ENCODE results near the gene ATG4B. TPM values are rescaled to one million over a fixed set of nuclear protein-coding genes. Genes with fewer than 3 reads are reported as not detected.

ATG4B gene
- total RNA-seq, result 67.6 and 70.0 TPM in 2 replicates

DNA sequence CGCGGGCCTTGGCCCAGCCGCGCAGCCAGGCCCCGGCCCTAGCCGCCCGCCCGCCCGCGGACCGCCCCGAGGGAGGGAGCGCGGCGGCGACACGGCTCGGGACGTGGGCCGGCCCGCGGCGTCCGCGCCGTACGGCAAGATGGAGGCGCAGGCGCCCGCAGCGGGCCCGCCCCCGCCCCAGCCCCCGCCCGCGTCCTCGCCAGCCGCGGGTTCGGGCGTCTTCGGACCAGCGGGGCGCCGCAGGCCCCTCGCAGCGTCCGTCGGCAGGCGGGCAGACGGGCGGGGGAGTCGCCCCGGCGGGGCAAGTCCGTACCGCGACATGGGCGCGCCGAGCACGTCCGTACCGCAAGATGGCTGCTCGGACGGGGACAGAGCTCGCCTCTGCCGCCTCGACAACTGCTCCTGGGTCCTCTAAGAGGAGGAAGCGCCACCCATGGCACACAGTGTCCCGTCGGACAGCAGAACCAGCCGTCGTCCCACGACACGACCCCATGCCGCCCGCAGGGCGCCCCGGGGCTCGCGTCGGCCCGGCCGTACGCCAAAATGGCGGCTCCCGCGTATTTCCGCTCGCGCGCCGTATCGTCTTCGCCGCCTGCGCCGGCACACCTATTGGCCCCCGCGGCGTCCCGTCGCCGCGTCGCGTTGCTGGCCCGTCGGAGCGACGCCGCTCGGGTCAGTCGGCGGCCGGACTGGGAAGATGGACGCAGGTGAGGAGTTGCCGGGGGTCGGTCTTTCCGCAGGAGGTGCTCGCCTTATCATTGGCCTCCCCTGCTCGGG is at the start of gene ATG4B, which contains the start of gene THAP4:
Gene ATG4B, plus strand, starts transcription at position 676 of the 777 bp plus-strand sequence. Its CDS starts 22 bp downstream, at position 698.
Gene THAP4, minus strand, starts transcription at position 141 of the 777 bp plus-strand sequence. CDS start 141 bp downstream, outside the sequence.

DNA sequence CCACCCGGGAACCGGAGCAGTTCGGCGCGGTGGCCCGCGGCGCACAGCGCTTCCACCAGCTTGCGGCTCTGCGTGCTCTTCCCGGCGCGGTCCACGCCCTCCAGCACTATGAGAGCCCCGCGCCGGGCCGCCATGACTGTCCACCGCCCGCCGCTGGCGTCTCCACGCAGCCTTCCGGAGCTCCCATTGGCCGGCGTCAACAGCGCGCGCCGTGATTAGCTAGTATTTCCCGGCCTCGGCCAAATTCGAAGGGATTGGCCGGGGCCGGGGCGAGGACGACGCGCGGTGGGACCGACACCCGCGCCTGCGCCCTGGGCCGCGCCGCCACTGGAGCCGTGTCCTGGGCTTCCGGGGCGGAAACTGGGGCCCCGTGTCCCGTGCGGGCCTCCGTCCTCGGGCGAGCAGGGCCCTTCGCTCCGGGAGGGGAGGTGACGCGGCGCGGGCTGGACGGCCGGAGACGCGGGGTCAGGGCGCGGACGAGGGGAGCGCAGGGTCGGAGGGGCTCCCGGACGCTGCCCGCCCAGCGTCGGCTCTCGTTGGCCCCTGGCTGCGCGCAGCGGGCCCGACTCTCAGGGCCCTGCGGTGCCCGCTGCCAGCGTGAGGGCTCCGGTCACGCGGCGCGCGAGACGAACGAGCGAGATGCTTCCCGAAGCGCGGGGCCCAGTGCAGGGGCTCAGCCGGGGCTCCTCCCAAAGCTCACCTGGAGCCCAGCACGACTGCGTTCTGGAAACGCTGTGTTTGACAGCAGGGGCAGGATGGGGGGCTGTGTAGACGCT is 49.3 kb downstream of the ATG4B start, which contains the start of gene DTYMK:
Gene DTYMK, minus strand, starts transcription at position 166 of the 776 bp plus-strand sequence. Its CDS starts 32 bp downstream, at position 134.

DNA sequence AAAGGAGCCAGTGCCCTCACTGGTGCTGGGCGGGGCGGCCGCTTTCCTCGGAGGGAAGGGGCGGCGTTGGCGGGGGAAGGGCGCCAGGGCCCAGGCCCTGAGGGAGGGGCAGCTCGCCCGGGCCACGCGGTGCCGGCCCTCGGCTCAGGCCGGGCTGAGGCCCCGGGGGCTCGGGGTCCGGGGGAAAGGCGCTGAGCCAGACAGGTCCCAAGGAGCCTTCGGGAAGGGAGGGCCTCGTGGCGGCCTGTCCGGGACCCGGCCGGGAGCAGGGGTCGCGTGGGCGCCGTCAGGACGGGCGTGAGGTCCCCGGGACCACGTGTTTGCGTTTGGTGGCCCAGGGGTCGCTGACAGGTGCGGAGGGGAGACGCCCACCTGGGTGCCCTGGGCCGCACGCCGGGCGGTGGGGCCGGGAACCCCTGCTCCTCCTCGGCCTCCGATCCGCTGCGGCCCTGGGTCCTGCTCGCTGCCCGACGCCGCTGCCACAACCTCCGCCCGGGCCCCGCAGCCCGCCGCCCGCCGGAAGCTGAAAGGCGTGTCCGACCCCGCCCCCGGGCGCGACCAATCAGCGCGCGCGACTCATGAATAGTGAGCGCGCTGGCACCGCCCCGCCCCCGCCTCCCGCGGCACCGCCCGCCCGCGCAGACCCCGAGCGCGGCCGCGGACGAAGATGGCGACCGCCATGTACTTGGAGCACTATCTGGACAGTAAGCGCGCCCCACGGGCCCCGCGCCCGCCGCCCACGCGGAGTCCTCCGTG is 64.1 kb downstream of the ATG4B start, which contains the start of gene ING5:
Gene ING5, plus strand, starts transcription at position 641 of the 756 bp plus-strand sequence. Its CDS starts 27 bp downstream, at position 668.

Other genes with a start within 250 kb of the ATG4B start
- gene STK25, start 129.1 kb upstream of the ATG4B start, total RNA-seq, result 202 and 284 TPM in 2 replicates
- 17.2 and 31.4 TPM in 2 replicates for gene BOK, start 78.9 kb upstream of the ATG4B start, total RNA-seq
- 34.6 and 54.3 TPM in 2 replicates for gene THAP4, start 535 bp upstream of the ATG4B start, total RNA-seq
- gene DTYMK, start 49.1 kb downstream of the ATG4B start, total RNA-seq, result 22.0 and 70.8 TPM in 2 replicates
- gene ING5, start 64.3 kb downstream of the ATG4B start, total RNA-seq, result 20.1 and 31.8 TPM in 2 replicates
- gene D2HGDH, start 96.9 kb downstream of the ATG4B start, total RNA-seq, result 21.1 and 31.8 TPM in 2 replicates
- gene GAL3ST2, start 139.1 kb downstream of the ATG4B start, total RNA-seq, result 0.15 TPM in 1 of 2 replicates, not detected in the other
- under 0.01 TPM in 1 of 2 replicates, not detected in the other for gene NEU4, start 171.5 kb downstream of the ATG4B start, total RNA-seq
- gene PDCD1, start 221.2 kb downstream of the ATG4B start, total RNA-seq, result not detected in 2 replicates
- not detected in 2 replicates for gene RTP5, start 232.0 kb downstream of the ATG4B start, total RNA-seq

All from smooth muscle cell of trachea (primary cell).